CD4-positive, alpha-beta T cell treated with Interleukin-12 subunit alpha and Interleukin-12 subunit beta, for 1 hour (primary cell): ENCODE results near the gene ANKS1A.

Source experiments
- DNase-seq: peaks from one replicate; pipeline ENCODE4 v3.0.0-alpha.2; 2020

The ANKS1A gene

DNA sequence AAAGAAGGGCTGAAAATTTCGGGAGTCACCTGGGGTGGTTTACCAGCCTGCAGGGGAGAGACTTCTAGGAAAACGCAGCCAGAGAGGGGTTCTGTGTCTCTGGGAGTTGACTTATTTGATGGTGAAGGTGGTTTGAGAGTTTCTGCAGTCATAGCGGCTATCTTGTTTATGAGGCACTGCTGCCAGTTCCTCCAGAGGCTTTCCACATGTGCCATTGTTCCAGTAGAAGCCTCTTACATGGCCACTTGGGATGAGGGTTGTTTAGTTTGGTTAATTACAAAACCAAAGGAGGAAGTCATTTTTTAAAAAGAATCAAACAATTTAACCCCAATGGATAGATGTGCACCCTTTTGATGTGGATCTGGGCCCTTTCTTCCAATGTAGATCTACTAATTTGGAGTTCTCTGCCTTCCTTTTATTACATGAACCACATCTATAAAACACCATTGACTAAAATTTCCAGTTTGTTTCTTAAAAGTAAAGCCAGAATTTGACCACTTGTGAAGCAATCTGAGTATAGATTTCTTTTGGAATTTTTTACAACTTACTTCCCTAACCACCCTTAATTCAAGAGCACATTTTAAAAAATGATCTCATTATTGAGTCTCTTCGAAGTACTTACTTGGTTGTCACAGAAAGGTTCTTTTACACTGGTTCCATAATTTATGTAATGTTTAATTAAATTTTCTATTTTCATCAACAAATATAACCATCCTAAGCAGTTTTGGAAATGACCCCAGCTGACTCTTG, 154.5 kb downstream of the ANKS1A start:
- DNase-seq = no peak

DNA sequence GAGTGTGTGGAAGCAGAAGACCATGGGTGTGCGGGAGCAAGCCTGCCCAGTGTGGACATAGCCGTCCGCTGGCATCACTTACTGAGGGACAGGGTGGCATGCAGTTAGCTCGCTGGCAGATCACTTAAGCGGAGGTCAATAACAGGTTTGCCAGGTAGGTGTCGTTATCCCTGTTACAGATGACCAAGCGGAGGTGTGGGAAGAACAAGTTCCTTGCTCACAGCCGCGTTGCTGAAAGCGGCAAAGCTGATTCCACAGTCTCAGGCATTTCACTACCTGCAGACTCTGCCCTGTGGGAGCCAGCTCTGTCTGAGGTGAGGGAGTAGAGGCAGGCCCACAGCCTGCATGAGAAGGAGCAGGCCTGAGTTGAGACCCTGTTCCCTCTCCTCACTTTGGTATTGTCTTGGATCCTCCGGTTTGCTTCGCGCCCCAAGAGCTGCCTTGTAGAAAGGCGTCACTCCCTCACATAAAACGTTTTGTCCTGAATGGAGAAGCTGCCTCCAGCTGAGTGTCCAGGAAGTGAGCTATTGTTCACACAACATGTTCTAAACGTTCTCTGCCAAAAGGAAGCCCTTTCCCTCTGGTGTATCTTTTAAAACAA, 155.2 kb downstream of the ANKS1A start:
- DNase-seq = no peak

DNA sequence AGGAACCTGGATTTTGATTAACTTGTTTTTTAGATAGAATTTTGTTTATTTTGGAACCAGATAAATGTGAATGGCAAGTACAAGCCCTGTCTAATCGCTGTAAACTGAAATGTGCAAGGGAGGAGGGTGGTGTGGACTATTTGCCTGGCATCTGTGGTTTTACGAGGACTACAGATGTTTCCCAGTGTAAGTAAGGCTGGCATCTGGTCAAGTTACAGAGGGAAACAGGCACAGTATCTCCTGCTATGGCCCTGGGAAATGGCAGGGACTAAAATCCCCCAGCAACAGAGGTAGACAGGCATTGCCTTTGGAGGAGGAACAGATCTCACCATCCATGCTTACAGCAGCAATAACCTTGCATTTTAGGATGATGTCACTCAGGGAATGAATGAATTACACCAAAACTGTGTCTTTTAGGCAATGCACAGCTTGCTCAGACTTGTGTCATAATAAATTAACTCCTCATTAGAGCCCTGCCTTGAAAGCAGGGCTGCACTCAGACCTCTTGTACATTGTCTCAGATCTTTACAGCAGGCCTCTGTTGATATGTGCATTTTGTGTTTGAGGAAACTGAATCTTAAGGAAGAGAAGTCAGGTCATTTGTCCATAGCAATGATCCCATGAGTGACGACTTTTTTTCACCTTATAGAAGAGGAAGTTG, 155.8 kb downstream of the ANKS1A start:
- no peak for DNase-seq

DNA sequence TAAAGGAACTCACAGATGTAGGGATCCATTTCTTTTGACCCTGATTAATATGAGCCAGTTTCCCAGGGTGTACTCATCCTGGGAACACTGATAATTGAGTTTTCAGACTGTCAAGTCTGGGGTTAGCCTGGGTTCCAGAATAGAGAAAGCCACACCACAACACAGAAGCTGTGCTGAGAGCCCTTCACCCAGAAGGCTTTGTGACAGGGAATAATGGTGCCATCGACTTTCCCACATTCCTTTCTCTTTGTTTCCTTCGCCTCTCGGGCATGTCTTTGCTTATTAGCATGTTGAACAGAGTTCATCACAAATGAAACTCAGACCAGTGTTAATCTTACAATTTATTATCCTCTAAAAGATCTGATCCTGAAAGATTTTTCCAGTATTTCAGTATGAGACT, 157.0 kb downstream of the ANKS1A start:
- no peak for DNase-seq

DNA sequence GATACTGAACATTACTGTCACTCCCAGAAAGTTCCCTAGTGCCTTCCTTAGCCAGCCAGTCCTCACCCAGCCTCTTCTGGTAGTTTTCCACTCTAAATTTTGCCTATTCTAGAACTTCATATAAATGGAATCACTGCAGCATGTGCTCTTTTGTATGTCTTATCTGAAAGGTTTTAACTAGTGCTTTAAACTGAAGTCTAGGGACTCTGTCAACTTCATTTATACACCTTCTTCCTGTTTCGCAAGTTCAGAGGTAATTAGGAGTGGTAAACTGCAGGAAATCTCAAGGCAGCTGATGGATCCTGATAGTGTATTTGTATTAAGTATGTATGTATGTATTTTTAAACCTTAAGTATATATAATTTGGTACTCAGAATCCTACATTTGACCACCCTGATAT, 157.8 kb downstream of the ANKS1A start:
- DNase-seq = no peak

DNA sequence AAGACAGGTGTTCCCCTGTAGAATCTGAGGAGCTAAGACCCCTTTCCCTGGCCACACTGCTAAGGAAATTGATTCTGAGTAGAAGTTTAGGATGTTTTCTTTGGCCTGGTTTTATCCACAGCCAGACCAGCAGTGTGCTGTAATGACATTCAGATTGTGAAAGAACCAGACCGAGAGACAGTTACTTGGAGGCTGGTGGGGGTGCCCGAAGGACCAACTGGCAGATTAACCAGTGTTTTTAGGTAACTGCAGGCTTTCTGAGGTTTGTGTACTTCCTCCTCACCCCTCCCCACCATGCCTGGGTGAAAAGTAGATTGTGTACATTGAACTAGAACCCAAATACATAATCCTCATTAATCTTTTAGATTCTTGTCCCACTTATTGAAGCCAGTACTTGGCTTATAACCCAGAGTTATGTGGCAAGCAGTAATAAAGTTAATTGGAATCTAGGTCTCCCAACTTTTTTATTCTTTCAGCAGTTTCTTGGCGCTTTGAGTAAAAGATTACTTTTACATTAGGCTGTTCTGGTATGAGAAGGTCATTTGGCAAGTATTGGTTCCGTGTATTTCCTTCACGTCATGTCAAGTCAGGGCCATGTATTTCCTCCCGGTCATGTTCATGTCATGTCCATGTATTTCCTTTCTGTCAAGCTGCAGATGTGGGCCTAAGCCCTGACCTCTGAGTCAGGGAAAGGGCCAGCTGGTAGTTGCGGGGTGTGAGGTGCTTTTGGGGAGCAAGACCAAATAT, 158.4 kb downstream of the ANKS1A start:
- no peak for DNase-seq

DNA sequence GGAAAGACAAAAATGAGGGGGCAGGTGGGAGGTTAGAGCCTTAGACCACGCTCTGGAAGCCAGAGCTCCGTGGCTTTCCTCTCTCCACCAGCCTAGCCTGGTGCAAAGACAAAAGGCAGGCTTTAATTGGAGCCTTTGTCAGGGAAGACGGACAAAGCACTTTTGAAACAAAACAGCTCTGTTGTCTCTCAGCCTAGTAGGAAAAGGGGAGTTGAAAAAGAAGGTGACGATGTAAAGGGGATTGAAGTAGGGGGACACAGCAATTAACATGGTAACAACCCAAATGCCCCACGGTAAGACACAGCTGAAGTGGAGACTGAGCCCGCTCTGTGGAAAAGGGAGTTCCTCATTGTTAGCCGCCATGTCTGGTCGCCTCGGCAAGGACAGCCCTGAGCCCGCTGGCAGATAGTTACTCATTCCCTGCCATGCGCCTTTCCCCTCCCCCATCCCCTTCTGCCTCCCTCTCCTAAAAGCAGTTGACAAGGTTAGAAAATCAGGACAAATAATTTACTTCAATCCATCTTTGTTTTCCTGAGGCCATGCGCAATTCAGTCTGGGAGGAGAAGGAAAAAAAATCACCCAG, 159.1 kb downstream of the ANKS1A start:
- DNase-seq = no peak

DNA sequence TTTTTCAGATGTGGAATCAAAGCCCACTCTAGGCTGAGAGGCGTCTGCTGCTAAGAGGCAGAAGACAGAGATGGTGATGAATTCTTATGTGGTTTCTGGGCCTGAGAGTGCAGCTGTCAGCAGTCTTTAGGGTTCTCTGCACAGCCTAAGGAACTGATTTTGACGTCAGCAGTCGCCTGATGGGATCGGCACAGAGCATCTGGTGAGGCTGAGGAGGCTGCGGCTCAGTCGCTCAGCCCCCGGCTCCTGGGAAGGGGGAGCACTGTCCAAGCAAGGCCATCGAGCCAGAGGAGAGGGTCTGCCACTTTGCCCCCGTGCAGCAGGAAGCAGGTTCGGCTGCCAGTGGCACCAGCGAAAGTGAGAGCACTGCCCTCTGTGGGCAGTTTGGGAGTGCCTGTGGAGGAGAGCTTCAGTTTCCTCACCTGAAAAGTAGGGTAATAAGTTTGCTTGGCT, 159.6 kb downstream of the ANKS1A start:
- DNase-seq = peak; percentile 12

DNA sequence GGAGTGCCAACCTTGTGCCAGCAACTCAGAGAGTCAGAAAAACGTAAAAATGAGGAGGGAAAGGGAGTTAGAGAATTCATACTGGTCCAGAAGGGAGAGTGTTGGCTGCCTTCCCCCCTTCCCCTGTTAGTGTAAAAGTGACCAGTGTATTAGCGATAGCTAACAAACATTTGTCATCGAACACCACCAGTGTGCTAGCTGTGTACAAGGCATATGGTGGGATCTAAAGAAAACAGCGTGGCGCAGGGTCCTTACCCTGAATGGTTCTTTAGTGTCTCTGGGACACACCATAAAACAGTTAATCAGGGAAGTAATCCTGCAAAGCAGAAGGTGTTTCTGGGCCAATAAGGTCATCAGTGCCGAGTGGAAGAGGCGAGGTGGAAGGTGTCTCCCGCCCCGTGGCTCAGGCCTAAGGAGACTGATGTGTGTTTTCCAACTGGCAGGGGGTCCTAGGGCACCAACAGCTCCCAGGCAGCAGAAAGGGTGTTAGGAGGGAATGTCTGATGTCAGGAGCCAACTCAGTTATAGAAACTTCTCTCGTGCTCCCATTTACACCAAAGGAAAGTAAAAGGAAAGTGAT, 160.2 kb downstream of the ANKS1A start:
- DNase-seq = no peak

DNA sequence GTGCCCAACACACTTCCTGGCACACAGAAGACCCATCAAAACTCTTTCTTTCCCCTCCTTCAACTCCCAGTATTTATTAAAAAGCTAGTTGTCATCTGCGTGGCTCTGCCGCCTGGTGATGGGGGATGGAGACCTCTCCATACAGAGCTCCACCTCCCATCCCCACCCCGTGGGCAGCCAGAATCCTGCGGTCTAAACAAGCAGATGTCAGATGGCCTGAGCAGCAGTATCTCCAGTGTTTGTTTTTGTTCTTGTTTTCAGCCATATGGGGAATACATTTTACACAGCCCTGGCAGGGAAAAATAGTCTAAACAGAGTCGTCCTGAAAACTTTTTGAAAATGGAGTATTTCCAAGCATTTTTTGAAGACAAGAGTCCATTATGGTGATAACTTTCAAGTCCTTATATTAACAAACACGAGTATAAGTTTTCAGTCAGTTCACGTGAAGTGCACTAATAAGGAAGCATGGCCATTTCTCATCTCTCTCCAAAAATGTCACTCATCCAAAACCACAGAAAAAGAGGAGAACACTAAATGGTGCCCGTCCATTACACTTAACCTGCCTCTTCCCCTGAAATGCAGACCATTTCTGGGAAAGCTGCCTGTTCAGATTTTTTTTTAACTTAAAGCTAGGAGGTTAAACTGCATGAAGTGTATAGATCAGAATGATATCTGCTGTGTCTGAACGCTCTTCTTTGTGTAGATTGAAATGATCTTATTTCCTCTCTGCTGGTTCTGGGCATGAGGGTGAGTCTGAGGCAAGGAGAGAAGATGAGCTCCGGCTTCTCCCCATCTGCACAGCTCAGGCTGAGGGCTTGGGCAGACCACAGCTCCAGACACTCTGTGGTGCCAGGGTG, 161.1 kb downstream of the ANKS1A start:
- DNase-seq = no peak

DNA sequence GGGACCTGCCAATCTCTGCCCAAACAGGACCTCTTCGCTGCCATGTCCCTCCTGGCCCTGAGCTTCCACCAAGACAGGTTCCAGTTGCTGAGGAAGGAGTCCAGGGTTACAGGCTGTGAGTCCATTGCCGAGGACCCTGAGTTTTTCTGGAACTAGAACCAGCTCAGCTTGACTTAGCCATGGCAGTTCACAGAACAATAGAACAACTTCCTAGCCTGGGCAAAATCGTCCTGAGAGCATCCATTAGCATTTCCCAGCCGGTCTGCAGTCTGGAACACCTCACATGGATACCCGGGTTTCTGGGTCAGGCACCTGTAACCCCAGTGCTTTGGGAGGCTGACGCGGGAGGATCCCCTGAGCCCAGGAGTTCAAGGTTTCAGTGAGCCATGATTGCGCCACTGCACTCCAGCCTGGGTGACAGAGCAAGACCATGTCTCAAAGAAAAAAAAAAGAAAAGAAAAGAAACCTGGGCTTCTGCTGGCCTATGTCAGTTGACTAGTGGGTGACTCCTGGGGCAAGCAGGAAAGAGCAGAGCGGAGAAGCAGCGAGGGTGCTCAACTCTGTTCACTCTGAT, 161.8 kb downstream of the ANKS1A start:
- no peak for DNase-seq

DNA sequence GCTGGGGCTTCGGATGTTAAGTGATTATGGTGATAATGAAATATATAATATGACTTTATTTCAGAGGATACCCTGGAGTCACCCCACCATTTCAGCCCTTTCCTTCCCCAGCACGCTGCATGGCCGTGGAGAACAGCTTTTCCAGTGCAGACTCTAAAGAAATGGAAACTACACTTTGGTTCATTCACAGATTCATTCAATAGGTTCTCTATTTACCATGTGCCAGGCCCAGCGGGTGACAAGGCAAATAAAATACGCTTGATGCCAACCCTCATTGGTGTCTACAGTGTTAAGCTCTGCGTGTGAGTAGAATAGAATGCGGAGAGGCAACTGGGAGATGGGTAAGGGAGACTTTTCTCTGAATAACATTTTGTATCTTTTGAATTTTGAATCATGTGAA, 162.3 kb downstream of the ANKS1A start:
- no peak for DNase-seq

DNA sequence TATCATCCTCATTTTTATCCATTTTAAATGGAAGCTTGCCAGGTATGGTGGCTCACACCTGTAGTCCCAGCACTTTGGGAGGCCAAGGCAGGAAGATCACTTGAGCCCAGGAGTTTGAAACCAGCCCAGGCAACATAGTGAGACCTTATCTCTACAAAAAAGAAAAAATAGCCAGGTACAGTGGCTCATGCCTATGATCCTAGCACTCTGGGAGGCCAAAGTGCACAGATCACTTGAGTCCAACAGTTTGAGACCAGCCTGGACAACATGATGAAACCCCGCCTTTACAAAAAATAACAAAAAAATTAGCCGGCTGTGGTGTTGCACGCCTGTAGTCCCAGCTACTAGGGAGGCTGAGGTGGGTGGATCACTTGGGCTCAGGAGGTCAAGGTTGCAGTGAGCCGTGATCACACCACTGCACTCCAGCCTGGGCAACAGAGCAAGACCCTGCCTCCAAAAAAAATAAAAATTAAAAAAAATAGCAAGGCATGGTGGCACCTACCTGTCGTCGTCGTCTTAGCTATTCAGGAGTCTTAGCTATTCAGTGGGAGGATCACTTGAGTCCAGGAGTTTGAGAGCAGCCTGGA, 163.0 kb downstream of the ANKS1A start:
- DNase-seq = no peak

DNA sequence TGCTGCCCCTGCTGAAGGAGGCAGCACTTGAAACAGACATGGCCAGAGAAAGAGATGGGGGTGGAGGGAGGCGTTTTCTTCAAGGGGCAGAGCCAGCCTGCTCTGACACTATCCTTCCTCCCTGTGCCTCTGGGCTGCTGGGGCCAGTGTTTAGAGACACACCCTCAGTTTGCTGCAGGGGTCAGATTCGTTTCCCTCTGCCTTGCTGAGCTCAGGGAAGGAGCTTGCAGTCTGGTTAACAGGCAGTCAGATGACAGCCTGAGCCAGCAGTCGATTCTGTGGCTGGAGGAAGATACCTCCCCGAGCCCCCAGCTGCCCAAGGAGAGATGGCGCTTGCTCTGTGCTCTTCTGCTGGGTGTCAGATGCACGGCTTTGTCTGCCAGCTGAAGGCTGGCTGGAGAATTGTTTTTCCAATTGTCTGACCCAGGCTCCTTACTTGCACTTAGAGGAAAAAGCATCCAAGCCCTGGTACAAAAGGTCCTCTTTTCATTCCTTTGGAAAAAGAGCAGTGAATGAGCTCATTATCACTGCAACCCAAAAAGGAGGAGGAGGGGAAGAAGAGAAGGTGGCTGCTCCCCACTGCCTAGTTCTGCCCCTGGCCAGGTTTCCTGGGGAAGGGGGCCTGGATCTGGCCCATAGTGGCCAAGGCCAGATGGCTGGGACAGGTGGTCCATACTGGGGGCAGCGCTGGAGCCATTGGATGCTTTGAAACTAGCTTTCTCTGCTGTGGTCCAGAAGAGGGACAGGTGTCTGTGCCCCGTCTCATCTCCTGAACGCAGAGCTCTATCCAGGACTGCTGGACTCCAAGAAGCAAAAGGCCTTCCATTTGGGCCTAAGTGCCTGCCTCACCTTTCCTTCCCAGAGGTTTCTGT, 163.9 kb downstream of the ANKS1A start:
- DNase-seq = no peak

DNA sequence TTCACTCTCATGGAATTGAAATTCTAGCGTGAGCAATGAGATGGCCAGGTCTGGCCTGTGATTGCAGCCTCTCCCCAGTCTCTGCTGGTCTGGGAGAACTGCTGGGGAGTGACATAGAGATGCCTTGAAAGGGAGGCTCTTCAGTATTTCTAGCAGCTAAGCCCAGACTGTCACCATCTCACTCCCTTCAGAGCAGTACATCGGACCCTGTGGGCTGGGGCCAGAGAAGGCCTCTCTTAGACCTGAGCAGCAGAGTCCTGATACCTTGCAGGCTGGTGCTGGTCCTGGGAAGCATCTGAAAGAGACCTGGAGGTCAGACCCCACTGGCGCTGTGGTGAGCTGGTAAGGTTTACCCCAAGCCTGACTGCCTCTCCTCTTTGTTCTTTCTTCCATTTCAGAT, 164.6 kb downstream of the ANKS1A start:
- no peak for DNase-seq

DNA sequence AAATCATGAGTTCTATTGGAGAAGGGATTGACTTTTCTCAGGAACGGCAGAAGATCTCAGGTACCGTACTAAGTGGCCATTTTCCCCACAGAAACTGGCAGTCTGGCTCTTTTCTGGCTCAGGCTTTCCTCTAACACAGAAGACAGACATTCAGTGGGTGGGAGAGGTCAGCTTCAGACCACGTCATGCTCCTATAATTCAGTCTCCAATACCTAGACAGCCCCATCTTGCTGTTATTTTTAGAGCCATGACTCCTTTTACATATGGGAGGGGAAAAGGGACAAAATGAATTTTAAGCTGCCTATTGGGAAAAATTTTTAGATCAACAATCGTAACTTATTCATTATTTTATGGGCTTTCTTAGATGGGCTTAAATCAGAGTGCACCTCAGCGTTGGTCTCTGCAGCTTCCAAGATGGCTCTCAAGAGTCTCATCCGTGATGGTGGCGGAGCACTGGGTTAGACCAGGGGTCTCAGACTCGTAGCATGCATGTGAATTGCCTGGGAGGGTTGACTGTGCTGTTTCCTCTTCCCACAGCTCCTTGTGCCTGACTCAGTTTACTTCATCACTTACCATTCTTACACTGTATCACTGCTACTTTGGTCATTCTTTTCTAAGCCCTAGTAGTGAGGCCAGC, 165.2 kb downstream of the ANKS1A start:
- DNase-seq = no peak

DNA sequence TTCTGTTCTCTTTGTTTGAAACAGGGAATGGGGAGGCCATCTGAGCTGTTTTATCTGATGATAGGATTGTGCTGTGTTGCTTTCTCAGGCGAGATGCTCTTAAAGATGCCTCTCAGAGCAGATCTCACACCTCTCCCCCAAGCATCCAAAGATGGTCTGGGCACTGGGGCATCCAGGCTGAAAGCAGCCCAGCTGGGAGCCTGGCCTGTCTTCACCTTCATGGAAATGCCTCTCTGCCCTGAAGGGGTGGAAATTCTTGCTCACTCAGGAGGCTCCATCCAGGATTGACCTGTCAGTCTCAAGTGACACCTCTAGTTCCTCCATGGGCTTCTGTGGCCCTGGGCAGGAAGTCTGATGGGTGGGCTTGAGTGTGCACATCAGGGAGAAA, 165.7 kb downstream of the ANKS1A start:
- no peak for DNase-seq

DNA sequence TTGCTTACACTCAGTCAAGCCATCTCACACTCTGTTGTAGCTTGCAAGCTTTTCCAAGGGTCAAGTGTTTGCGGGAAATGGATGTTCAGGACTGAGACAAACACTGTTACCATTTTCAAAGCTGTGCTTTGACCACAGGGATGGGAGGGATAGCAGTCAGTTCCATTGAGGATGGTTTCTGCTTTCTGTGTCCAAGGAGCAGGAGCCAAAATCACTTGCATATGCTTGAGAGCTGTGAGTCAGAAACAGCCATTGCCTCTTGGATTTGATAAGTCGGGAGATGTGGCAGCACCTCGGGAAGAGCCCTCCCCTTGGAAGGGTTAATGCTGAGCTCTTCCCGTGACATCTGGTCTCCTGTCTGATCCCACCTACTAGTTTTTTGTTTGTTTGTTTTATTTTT, 166.8 kb downstream of the ANKS1A start:
- no peak for DNase-seq

DNA sequence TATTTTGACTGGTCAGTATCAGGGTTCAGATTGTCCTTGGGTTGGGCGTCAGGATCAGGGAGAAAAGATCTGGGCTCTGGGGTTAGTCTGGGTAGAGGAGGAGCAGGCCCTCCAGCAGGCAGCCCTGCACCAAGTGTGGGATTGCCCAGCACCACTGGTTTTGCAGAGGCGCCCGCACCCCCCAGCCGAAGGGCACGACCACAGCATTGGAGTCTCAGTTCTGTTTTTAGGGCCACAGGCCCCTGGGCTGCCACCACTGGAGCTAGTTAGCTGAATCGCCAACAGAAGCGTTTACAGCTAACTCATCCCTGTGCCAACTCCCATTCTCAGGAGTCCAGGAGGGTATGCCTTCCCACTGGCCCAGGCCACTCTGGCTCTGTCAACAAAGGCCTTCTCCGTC, 167.9 kb downstream of the ANKS1A start:
- DNase-seq = no peak
